Muscle of back (tissue), 11 donors: ENCODE data around the gene GRN. TPM values are rescaled to one million over a fixed set of nuclear protein-coding genes. Genes with fewer than 3 reads are reported as not detected.
"Not testable (repeated sequence)": the region's sequence is repeated elsewhere in the genome, so short reads cannot be mapped to it uniquely, and the experiment has no call there.

Experiments
- DNase-seq, 3 donors: peaks; one replicate each; pipeline versions ENCODE4 v3.0.0 to v3.0.0-alpha.2; 2013
- polyA plus RNA-seq, 10 donors: library from polyadenylated mRNA; unstranded; fragments of 120-200 nt; gene quantifications; one replicate each; pipeline ENCODE4 v1.2.1, GENCODE V29; 2013; ENCODE audit not compliant: insufficient read length in 10 of 10

Gene GRN
- polyA plus RNA-seq, 10 donors = 146 to 229 (median 186) TPM

DNA sequence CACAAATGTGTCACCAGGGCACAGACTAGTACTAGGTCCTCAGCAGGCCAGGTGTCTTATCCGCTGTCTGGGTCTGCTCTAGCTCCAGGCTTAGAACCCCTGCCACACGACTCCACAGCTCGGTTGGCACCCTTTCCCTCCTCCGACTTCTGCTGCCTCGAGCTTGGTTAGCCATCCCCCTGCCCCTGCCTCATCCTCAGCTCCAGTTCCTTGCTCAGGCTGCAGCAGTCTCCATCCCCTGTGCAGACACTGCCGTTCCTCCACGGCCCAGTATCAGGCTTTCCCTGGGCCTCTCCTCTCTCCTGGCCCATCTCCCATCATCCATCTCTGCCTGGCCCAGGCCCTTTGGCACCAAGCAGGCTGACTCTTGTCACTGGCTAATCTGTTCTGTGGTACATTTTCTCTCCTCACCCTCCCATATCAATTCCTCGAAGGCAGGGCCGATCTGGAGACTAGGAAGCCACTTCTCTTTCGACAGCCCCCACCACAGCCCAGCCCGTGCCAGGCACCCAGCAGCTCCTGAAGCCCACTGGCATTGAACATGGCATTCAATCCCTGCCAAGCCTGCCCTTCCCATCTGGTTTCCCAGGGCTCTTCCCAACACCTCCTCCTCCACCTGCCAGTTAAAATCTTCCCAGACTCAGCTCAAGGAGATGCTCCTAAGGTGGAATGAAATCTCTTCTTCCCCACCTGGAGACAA, 1.4 kb upstream of the GRN start:
- no peak for DNase-seq

- DNase-seq = peak; percentile 49 to 70 (median 57)
Measured at GRCh38 chr17:44345454-44346026, 438 bp downstream of the GRN start.

- no peak for DNase-seq
Measured at GRCh38 chr17:44346064-44346844, 1.2 kb downstream of the GRN start.

GRCh38 chr17:44347206-44348055, 2.3 kb downstream of the GRN start:
- DNase-seq = not testable (repeated sequence)

DNA sequence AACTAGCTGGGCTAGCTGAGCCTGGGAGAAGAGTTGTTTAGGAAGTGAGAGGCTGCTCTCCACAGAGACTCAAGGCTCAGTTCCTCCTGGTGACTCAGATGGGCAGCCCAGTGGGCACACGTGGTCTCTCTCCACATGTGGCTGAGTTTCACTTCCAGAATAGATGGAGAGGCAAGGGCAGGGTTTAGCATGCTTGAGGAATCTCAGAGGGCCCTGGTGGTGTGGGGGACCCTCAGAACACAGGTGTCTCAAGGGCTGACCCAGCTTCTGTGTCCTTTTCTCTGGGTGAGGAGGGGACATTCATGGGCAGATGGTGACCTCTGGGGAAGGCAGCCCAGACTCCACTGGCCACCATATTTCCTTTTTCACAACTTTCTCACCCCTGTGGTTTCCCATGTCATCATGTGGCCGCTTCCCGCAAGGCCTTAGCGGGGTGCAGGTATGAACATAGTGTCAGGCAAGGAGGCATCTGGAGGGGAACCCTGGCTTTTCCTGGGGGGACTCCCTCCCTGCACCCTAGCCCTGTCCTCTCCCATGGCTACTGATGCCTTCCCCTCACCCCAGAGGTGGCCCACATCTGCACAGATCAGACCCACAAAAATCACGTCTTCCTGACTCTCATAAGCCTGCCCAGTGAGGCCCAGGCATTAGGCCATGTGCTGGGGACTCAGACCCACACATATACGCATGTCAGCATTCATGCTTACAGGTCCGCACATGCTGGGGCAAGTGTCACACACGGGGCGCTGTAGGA, 3.3 kb downstream of the GRN start:
- DNase-seq = no peak

GRCh38 chr17:44348988-44349364, 3.9 kb downstream of the GRN start:
- no peak for DNase-seq

DNA sequence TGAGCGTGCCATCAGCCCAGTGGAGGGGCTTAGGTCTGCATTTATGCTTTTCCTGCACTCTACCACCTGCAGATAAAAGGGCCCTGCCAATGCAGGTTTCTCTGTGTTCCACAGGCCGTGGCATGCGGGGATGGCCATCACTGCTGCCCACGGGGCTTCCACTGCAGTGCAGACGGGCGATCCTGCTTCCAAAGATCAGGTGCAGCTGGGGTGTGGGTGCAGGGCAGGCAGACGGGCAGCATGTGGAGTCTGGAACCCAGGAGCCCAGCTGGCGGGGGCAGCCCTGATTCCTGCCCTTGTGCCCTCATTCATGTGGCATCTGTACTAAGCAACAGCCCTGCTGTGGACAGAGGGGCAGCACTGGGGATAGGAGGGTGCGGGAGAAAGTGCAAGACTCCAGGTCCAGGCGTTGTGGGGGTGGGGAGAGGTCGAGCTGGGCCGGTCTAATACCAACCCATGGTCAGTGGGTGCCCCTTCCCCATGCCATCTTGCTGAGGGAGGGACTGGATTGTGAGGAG, 4.5 kb downstream of the GRN start:
- no peak for DNase-seq

DNA sequence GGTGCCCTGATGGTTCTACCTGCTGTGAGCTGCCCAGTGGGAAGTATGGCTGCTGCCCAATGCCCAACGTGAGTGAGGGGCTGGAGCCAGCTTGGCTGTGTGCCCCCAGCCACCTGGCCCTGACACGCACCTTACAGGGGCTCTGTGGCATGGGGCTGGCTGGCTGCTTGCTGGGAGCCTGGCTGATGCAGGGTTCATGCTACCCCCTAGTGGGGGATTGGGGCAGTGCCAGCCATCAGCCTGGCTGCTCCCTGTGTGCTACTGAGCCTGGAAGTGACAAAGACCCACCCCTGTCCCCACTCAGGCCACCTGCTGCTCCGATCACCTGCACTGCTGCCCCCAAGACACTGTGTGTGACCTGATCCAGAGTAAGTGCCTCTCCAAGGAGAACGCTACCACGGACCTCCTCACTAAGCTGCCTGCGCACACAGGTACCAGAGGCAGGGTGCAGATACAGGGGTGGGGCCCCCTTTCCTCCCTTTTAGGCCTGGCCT, 5.7 kb downstream of the GRN start:
- DNase-seq = peak in 1 of 3 donors; percentile 68

DNA sequence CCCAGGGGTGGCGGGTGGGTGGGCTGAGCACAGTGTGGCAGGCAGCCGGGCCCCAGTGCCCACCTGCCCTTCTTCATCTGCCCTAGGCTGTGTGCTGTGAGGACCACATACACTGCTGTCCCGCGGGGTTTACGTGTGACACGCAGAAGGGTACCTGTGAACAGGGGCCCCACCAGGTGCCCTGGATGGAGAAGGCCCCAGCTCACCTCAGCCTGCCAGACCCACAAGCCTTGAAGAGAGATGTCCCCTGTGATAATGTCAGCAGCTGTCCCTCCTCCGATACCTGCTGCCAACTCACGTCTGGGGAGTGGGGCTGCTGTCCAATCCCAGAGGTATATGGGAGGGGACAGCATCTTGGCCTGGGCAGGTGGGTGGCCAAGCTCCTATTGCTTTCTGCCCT, 6.4 kb downstream of the GRN start:
- no peak for DNase-seq

- DNase-seq = no peak
Measured at GRCh38 chr17:44351961-44352827, 7.1 kb downstream of the GRN start.

GRCh38 chr17:44352828-44353671, 7.9 kb downstream of the GRN start:
- DNase-seq = peak in 1 of 3 donors; percentile 66

DNA sequence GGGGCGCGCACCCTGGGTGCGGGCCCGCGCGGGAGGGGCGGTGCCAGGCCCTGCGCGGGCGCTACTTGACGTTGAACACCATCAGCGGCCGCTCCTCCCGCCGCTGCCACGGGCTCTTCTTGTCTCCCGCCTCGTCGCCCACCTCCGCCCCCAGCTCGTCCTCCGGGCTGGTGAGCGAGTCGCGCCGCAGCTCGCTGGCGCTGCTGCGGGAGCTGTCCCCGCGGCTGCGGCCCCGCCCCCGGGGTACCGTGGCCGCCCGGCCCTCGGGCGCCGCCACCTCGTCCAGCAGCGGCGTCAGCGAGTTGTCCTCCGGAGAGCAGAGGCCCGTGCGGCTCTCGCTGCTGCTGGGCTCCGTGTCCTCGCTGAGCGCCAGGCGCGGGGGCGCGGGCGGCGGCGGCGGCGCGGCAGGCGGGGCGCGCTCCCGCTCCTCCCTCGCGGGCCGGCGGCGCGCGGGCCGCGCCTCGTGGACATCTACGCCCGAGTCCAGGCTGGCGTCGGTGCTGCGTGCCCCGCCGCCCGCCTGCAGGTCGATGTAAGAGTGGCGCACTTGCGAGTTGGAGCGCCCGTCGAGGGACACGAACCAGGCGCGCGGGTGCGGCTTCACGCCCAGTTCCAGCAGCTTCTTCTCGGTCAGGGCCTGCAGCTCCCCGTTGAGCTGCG, 8.7 kb downstream of the GRN start:
- DNase-seq = peak in 1 of 3 donors; percentile 77

DNA sequence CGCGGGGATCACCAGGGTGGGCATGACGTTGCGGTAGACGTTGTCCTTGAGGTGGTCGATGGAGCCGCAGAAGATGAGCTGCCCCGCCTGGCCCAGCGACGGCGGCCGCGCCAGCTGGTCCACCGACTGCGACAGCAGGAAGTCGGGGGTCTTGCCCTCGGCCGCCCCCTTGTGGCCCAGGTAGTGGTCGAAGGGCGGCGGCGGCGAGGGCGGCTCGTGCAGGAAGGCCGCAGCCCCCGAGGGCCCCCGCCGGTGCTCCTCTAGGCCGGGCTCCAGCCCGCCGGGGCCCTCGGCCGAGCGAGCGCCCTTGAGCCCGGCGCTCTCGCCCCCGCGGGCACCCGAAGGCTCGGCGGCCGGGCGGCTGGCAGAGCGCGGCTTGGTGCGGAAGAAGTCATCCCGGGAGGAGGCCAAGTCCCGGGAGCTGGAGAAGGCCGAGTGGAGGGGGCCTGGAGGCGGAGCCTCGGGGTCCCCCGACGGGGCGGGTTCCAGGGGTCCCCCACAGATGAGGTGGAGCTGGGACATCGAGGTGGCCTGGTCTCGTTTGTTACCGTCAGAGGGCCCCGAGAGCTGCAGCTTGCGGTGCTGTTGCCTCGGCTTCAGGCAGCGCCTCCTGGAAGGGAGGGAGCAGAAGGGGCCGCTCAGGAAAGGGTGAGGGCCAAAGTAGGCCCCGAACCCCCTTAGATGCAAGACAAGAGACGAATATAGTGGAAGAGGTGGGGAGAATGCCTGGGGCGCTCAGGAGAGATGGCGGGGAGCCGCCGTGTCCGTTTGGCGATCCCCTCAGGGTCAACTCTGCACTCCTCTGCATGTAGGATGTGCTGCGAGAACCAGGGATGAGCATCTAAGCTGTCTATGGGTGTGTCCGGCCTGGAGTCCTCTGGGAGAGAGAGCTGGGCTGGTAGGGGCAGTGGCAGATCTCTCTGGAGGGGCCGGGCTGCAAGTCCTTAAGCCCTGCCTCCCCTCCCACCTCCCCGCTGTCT, 9.8 kb downstream of the GRN start:
- DNase-seq = peak in 1 of 3 donors; percentile 80

- no peak for DNase-seq
Measured at GRCh38 chr17:44355642-44356099, 10.6 kb downstream of the GRN start.

DNA sequence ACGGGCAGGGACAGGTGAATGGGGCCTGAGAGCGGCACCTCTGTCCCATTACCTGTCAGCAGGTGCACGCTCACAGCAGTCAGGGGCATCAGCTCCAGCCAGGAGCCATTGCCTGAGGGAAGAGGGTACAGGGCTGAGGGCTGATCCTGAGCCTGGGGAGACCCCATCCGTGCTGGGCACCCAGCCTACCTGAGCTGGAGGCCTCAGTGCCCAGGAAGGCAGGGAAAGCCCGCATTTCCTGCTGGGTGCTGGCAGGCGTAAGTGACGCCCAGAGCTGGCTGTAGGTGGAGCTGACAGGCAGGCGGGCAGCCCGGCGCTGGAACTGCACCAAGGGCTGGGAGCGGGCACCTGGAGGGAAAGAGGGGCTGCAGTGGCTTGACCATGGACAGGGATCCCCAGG, 11.1 kb downstream of the GRN start:
- no peak for DNase-seq

DNA sequence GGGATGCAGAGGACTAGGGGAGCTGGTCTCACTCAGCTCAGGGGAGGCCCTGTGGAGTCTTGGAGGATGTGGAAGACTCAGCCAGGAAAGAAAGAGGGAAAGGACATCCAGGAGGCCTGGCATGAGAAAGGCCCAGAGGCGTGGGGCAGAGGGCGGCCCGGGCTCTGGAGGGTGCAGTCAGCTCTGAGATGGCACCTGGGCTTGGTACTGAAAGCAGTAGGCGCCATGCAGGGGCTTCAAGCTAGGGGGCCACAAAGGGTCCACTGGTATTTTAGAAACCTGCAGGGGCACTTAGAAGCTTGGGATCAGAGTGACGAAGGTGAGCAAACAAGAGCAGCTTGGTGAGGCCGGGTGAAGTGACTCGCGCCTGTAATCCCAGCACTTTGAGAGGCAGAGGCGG, 13.0 kb downstream of the GRN start:
- no peak for DNase-seq

DNA sequence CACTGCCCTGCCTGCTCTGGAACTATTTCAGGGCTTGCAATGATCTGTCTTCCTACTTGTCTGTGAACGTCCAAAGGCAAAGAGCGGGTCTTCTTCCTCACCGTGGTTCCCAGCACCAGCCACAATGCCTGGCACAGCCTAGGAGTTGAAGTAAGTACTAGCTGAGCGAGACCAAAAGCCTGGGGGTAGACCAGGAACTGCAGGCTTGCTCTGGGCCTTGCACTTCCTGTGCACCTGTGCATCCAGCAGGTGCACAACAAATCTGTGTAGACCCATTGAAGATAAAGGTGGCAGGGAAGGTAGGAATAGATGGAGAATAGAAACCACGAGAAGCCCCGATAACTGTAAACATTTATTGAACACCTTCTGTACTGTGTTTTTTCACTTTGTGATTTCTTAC, 13.9 kb downstream of the GRN start:
- no peak for DNase-seq
